GM18907 (cell line): ENCODE data around the gene POLDIP2.

Experiments
- ATAC-seq: cut with Tn5 transposase; IDR thresholded peaks from one replicate; pipeline ENCODE4 v1.9.1; 2021; ENCODE audit warnings: mild to moderate bottlenecking, moderate library complexity; ENCODE audit not compliant: unreplicated experiment

The POLDIP2 gene

GRCh38 chr17:28338056-28338768 is 19.1 kb downstream of the POLDIP2 start:
- ATAC-seq: no peak

- peak; percentile 3 for ATAC-seq
Measured at GRCh38 chr17:28335959-28336871, 21.1 kb downstream of the POLDIP2 start.

GRCh38 chr17:28335201-28335958 is 21.9 kb downstream of the POLDIP2 start, which contains the start of the genes IFT20 and TNFAIP1:
Gene IFT20 (minus strand): TSS chr17:28335472. CDS start chr17:28331985, 3,487 bp downstream.
Gene TNFAIP1 (plus strand): TSS chr17:28335761. CDS start chr17:28339522, 3,761 bp downstream.
- ATAC-seq: peak; percentile 95

GRCh38 chr17:28334666-28335200 is 22.6 kb downstream of the POLDIP2 start:
- no peak for ATAC-seq

- no peak for ATAC-seq
Measured at GRCh38 chr17:28334171-28334570, 23.2 kb downstream of the POLDIP2 start.

- ATAC-seq: no peak
Measured at GRCh38 chr17:28333083-28333746, 24.1 kb downstream of the POLDIP2 start.

- ATAC-seq: no peak
Measured at GRCh38 chr17:28331891-28332420, 25.4 kb downstream of the POLDIP2 start.

GRCh38 chr17:28330671-28331070 is 26.7 kb downstream of the POLDIP2 start:
- no peak for ATAC-seq

GRCh38 chr17:28328325-28328724 is 29.0 kb downstream of the POLDIP2 start:
- ATAC-seq: no peak

- no peak for ATAC-seq
Measured at GRCh38 chr17:28327709-28328108, 29.6 kb downstream of the POLDIP2 start.

- peak; percentile 47 for ATAC-seq
Measured at GRCh38 chr17:28327031-28327607, 30.2 kb downstream of the POLDIP2 start.

GRCh38 chr17:28326114-28326513 is 31.2 kb downstream of the POLDIP2 start:
- ATAC-seq: no peak

- no peak for ATAC-seq
Measured at GRCh38 chr17:28325211-28325610, 32.1 kb downstream of the POLDIP2 start.

- no peak for ATAC-seq
Measured at GRCh38 chr17:28324781-28325180, 32.5 kb downstream of the POLDIP2 start.

GRCh38 chr17:28324267-28324745 is 33.0 kb downstream of the POLDIP2 start:
- no peak for ATAC-seq

- ATAC-seq: no peak
Measured at GRCh38 chr17:28320215-28321061, 36.9 kb downstream of the POLDIP2 start.

GRCh38 chr17:28319598-28319935 is 37.8 kb downstream of the POLDIP2 start:
- ATAC-seq: no peak

- peak; percentile 94 for ATAC-seq
Measured at GRCh38 chr17:28318759-28319597, 38.3 kb downstream of the POLDIP2 start, which contains the start of gene TMEM97. Gene TMEM97 (plus strand): TSS chr17:28319200. CDS start chr17:28319240, 40 bp downstream.
